ENCODE results near the gene TNFAIP8L1.

The TNFAIP8L1 gene

GRCh38 chr19:4596033-4596904 lies 43.0 kb upstream of the TNFAIP8L1 start:
- no peak overlapping the region for H3K9ac ChIP-seq (ENCODE audit: insufficient read length, low read depth)
- H3K9me3 ChIP-seq (ENCODE audit: insufficient read depth, low read length) = no peaks in the 10 kb centered on the region
- peaks cover 6% of the 10 kb centered on the region for H3K4me1 ChIP-seq (ENCODE audit: insufficient read depth, insufficient read length)
- H3K27me3 ChIP-seq (ENCODE audit: insufficient read depth, insufficient read length) = peaks cover 19% of the 10 kb centered on the region
- TF ChIP-seq ZNF274 (IDR thresholded peaks at IDR 0.05; ENCODE audit: low read depth, low read length) = no peak
- no peak for TF ChIP-seq YY1 (IDR thresholded peaks at IDR 0.05; ENCODE audit: insufficient read depth, insufficient read length)
- no peak for TF ChIP-seq SUZ12 (IDR thresholded peaks at IDR 0.05; ENCODE audit: extremely low read depth, insufficient read depth, insufficient read length)
- no peak for DNase-seq (ENCODE audit: low read depth, low spot score)
- H3K36me3 ChIP-seq (ENCODE audit: insufficient read depth, insufficient read length, low read length) = no peaks in the 10 kb centered on the region
- no peak overlapping the region for H3K4me3 ChIP-seq (ENCODE audit: insufficient read length, low read depth)

GRCh38 chr19:4597278-4597974 lies 41.9 kb upstream of the TNFAIP8L1 start:
- Histone ChIP-seq H3K9ac (ENCODE audit: insufficient read length, low read depth) (peak overlapping the region; percentile 37), H3K9me3 (ENCODE audit: insufficient read depth, low read length) (no peaks in the 10 kb centered on the region), H3K4me1 (ENCODE audit: insufficient read depth, insufficient read length) (peaks cover 6% of the 10 kb centered on the region), H3K27me3 (ENCODE audit: insufficient read depth, insufficient read length) (peaks cover 25% of the 10 kb centered on the region), H3K4me3 (ENCODE audit: insufficient read length, low read depth) (peak overlapping the region; percentile 48), H3K36me3 (ENCODE audit: insufficient read depth, insufficient read length, low read length) (no peaks in the 10 kb centered on the region)
- DNase-seq (ENCODE audit: low read depth, low spot score) = no peak
- TF ChIP-seq YY1 (IDR thresholded peaks at IDR 0.05; ENCODE audit: insufficient read depth, insufficient read length) = no peak
- no peak for TF ChIP-seq SUZ12 (IDR thresholded peaks at IDR 0.05; ENCODE audit: extremely low read depth, insufficient read depth, insufficient read length)
- TF ChIP-seq ZNF274 (IDR thresholded peaks at IDR 0.05; ENCODE audit: low read depth, low read length) = no peak

GRCh38 chr19:4597975-4598671 lies 41.2 kb upstream of the TNFAIP8L1 start:
- Histone ChIP-seq H3K9me3 (ENCODE audit: insufficient read depth, low read length) (no peaks in the 10 kb centered on the region), H3K9ac (ENCODE audit: insufficient read length, low read depth) (peak overlapping the region; percentile 66), H3K4me1 (ENCODE audit: insufficient read depth, insufficient read length) (peaks cover 6% of the 10 kb centered on the region), H3K36me3 (ENCODE audit: insufficient read depth, insufficient read length, low read length) (no peaks in the 10 kb centered on the region), H3K27me3 (ENCODE audit: insufficient read depth, insufficient read length) (peaks cover 25% of the 10 kb centered on the region), H3K4me3 (ENCODE audit: insufficient read length, low read depth) (peak overlapping the region; percentile 48)
- TF ChIP-seq SUZ12 (IDR thresholded peaks at IDR 0.05; ENCODE audit: extremely low read depth, insufficient read depth, insufficient read length) (no peak), YY1 (IDR thresholded peaks at IDR 0.05; ENCODE audit: insufficient read depth, insufficient read length) (no peak), ZNF274 (IDR thresholded peaks at IDR 0.05; ENCODE audit: low read depth, low read length) (no peak)
- DNase-seq (ENCODE audit: low read depth, low spot score) = peak; percentile 56

GRCh38 chr19:4598712-4599111 lies 40.6 kb upstream of the TNFAIP8L1 start:
- Histone ChIP-seq H3K9me3 (ENCODE audit: insufficient read depth, low read length) (no peaks in the 10 kb centered on the region), H3K4me3 (ENCODE audit: insufficient read length, low read depth) (peak overlapping the region; percentile 48), H3K27me3 (ENCODE audit: insufficient read depth, insufficient read length) (peaks cover 25% of the 10 kb centered on the region), H3K36me3 (ENCODE audit: insufficient read depth, insufficient read length, low read length) (no peaks in the 10 kb centered on the region), H3K9ac (ENCODE audit: insufficient read length, low read depth) (peak overlapping the region; percentile 66), H3K4me1 (ENCODE audit: insufficient read depth, insufficient read length) (peaks cover 6% of the 10 kb centered on the region)
- TF ChIP-seq YY1 (IDR thresholded peaks at IDR 0.05; ENCODE audit: insufficient read depth, insufficient read length) (no peak), SUZ12 (IDR thresholded peaks at IDR 0.05; ENCODE audit: extremely low read depth, insufficient read depth, insufficient read length) (no peak), ZNF274 (IDR thresholded peaks at IDR 0.05; ENCODE audit: low read depth, low read length) (no peak)
- no peak for DNase-seq (ENCODE audit: low read depth, low spot score)

GRCh38 chr19:4600082-4600481 lies 39.2 kb upstream of the TNFAIP8L1 start:
- Histone ChIP-seq H3K27me3 (ENCODE audit: insufficient read depth, insufficient read length) (peaks cover 25% of the 10 kb centered on the region), H3K4me3 (ENCODE audit: insufficient read length, low read depth) (no peak overlapping the region), H3K9me3 (ENCODE audit: insufficient read depth, low read length) (no peaks in the 10 kb centered on the region), H3K9ac (ENCODE audit: insufficient read length, low read depth) (no peak overlapping the region), H3K36me3 (ENCODE audit: insufficient read depth, insufficient read length, low read length) (no peaks in the 10 kb centered on the region), H3K4me1 (ENCODE audit: insufficient read depth, insufficient read length) (peaks cover 6% of the 10 kb centered on the region)
- no peak for DNase-seq (ENCODE audit: low read depth, low spot score)
- TF ChIP-seq SUZ12 (IDR thresholded peaks at IDR 0.05; ENCODE audit: extremely low read depth, insufficient read depth, insufficient read length) (no peak), YY1 (IDR thresholded peaks at IDR 0.05; ENCODE audit: insufficient read depth, insufficient read length) (no peak), ZNF274 (IDR thresholded peaks at IDR 0.05; ENCODE audit: low read depth, low read length) (no peak)

- Histone ChIP-seq H3K4me3 (ENCODE audit: insufficient read length, low read depth) (no peak overlapping the region), H3K36me3 (ENCODE audit: insufficient read depth, insufficient read length, low read length) (no peaks in the 10 kb centered on the region), H3K27me3 (ENCODE audit: insufficient read depth, insufficient read length) (peaks cover 25% of the 10 kb centered on the region), H3K9me3 (ENCODE audit: insufficient read depth, low read length) (no peaks in the 10 kb centered on the region), H3K9ac (ENCODE audit: insufficient read length, low read depth) (no peak overlapping the region), H3K4me1 (ENCODE audit: insufficient read depth, insufficient read length) (peaks cover 6% of the 10 kb centered on the region)
- no peak for DNase-seq (ENCODE audit: low read depth, low spot score)
- TF ChIP-seq SUZ12 (IDR thresholded peaks at IDR 0.05; ENCODE audit: extremely low read depth, insufficient read depth, insufficient read length) (no peak), ZNF274 (IDR thresholded peaks at IDR 0.05; ENCODE audit: low read depth, low read length) (no peak), YY1 (IDR thresholded peaks at IDR 0.05; ENCODE audit: insufficient read depth, insufficient read length) (no peak)
These were observed 38.4 kb upstream of the TNFAIP8L1 start for GRCh38 chr19:4600893-4601292.
